Neural progenitor cell (in vitro differentiated cells): ENCODE data around the gene TMEM117. TPM values are rescaled to one million over a fixed set of nuclear protein-coding genes. Genes with fewer than 3 reads are reported as not detected.

Source experiments
- DNase-seq: peaks from one replicate; pipeline ENCODE4 v3.0.0-alpha.2; 2016; ENCODE audit warnings: low spot score
- H2AFZ ChIP-seq: fragments of 200-600 bp; sonication (generic); replicated peaks from 2 replicates; pipeline ENCODE4 v1.6.1; 2016; ENCODE audit warnings: antibody characterized with exemption
- H3F3A ChIP-seq: fragments of 200-600 bp; sonication (generic); 2 replicates; pipeline ENCODE4 v1.6.1; 2016; ENCODE audit warnings: antibody characterized with exemption, low read depth
- H3K27ac ChIP-seq: fragments of 200-600 bp; sonication (generic); 2 replicates; pipeline ENCODE4 v1.5.1; 2016; ENCODE audit warnings: mild to moderate bottlenecking
- H3K27me3 ChIP-seq: fragments of 200-600 bp; sonication (generic); 2 replicates; pipeline ENCODE4 v1.6.1; 2016; ENCODE audit warnings: mild to moderate bottlenecking, moderate library complexity
- H3K36me3 ChIP-seq: fragments of 200-600 bp; sonication (generic); 2 replicates; pipeline ENCODE4 v1.5.1; 2016
- H3K4me1 ChIP-seq: fragments of 200-600 bp; sonication (generic); 2 replicates; pipeline ENCODE4 v1.6.1; 2016; ENCODE audit warnings: mixed run types
- H3K4me2 ChIP-seq: fragments of 200-600 bp; sonication (generic); 2 replicates; pipeline ENCODE4 v1.6.1; 2016
- H3K4me3 ChIP-seq: fragments of 200-600 bp; sonication (generic); 2 replicates; pipeline ENCODE4 v1.5.1; 2016
- H3K79me2 ChIP-seq: fragments of 200-600 bp; sonication (generic); 2 replicates; pipeline ENCODE4 v1.6.1; 2016; ENCODE audit warnings: low read depth
- H3K9ac ChIP-seq: fragments of 200-600 bp; sonication (generic); 2 replicates; pipeline ENCODE4 v1.6.1; 2016
- H3K9me3 ChIP-seq: fragments of 200-600 bp; sonication (generic); 2 replicates; pipeline ENCODE4 v1.5.1; 2016; ENCODE audit warnings: low read depth
- H4K20me1 ChIP-seq: fragments of 200-600 bp; sonication (generic); 2 replicates; pipeline ENCODE4 v1.6.1; 2016; ENCODE audit warnings: low read depth
- H3K27ac Mint-ChIP-seq: 3 replicates; pipeline ENCODE4 v1.8.0; 2021; ENCODE audit warnings: mixed read lengths
- H3K27me3 Mint-ChIP-seq: 2 replicates; pipeline ENCODE4 v1.8.0; 2022; ENCODE audit warnings: low read depth, mild to moderate bottlenecking, inconsistent platforms, moderate library complexity, mixed read lengths; ENCODE audit not compliant: insufficient read depth
- H3K36me3 Mint-ChIP-seq: 3 replicates; pipeline ENCODE4 v1.8.0; 2021; ENCODE audit warnings: mixed read lengths
- H3K4me1 Mint-ChIP-seq: 3 replicates; pipeline ENCODE4 v1.8.0; 2021; ENCODE audit warnings: mixed read lengths
- H3K4me3 Mint-ChIP-seq: 3 replicates; pipeline ENCODE4 v1.8.0; 2021; ENCODE audit warnings: mild to moderate bottlenecking, moderate library complexity, mixed read lengths
- H3K9me3 Mint-ChIP-seq: 3 replicates; pipeline ENCODE4 v1.8.0; 2020; ENCODE audit warnings: mixed read lengths
- EZH2 ChIP-seq: fragments of 200-600 bp; sonication (generic); IDR thresholded peaks from 2 replicates; pipeline ENCODE4 v1.6.1; 2017; ENCODE audit warnings: antibody characterized with exemption, mild to moderate bottlenecking, moderate library complexity
- EZH2phosphoT487 ChIP-seq: fragments of 200-600 bp; sonication (generic); IDR thresholded peaks from 2 replicates; pipeline ENCODE4 v1.6.1; 2017; ENCODE audit warnings: antibody characterized with exemption
- total RNA-seq: library from RNA; depleted of rRNA; stranded (reverse); fragments of >200 nt; gene quantifications from 2 replicates; pipeline ENCODE4 v1.2.3, GENCODE V29; 2015; ENCODE audit warnings: low replicate concordance
- TF ChIP-seq, protein P1 (sequence below): fragments of 200-600 bp; sonication (generic); IDR thresholded peaks from 2 replicates; pipeline ENCODE4 v1.5.1; 2017; ENCODE audit warnings: antibody characterized with exemption, mild to moderate bottlenecking

The TMEM117 gene
- total RNA-seq, 1 donor from 2014 or later, result 1.6 TPM

DNA sequence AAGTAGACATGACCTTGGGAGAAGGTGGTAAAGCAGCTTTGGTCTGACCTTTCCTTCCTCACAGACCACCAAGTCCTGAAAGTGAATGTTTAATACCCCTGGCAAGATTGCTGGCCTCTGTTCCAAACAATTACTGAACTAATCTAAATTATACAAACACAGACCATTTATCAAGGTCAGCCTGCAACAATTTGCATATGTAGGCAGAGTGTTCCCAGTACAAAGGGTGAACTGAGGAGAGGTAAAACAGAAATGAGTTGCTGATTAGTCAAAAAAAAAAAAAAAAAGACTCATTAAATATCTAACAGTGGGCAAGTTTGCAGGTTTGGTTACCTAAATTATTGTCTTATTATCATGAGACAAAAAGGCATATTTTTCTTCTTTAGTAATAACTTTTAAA, 506.5 kb downstream of the TMEM117 start:
- no peak for DNase-seq
- no peak overlapping the region for H3K4me3 ChIP-seq
- no peak overlapping the region for H3K27ac Mint-ChIP-seq
- H3K36me3 ChIP-seq, result no peaks in the 10 kb centered on the region
- H3K4me1 Mint-ChIP-seq, result peaks cover 8% of the 10 kb centered on the region
- no peaks in the 10 kb centered on the region for H3K36me3 Mint-ChIP-seq
- no peak overlapping the region for H3K9ac ChIP-seq
- no peaks in the 10 kb centered on the region for H3K4me1 ChIP-seq
- no peaks in the 10 kb centered on the region for H3K27me3 Mint-ChIP-seq
- H4K20me1 ChIP-seq, result no peaks in the 10 kb centered on the region
- no peaks in the 10 kb centered on the region for H3K27me3 ChIP-seq
- H3K4me2 ChIP-seq, result no peak overlapping the region
- no peak overlapping the region for H3K4me3 Mint-ChIP-seq
- no peak overlapping the region for H2AFZ ChIP-seq
- H3K9me3 Mint-ChIP-seq, result no peaks in the 10 kb centered on the region
- H3K9me3 ChIP-seq, result no peaks in the 10 kb centered on the region
- no peaks in the 10 kb centered on the region for H3F3A ChIP-seq
- H3K79me2 ChIP-seq, result no peaks in the 10 kb centered on the region
- H3K27ac ChIP-seq, result no peak overlapping the region
- TF ChIP-seq, protein P1, sequence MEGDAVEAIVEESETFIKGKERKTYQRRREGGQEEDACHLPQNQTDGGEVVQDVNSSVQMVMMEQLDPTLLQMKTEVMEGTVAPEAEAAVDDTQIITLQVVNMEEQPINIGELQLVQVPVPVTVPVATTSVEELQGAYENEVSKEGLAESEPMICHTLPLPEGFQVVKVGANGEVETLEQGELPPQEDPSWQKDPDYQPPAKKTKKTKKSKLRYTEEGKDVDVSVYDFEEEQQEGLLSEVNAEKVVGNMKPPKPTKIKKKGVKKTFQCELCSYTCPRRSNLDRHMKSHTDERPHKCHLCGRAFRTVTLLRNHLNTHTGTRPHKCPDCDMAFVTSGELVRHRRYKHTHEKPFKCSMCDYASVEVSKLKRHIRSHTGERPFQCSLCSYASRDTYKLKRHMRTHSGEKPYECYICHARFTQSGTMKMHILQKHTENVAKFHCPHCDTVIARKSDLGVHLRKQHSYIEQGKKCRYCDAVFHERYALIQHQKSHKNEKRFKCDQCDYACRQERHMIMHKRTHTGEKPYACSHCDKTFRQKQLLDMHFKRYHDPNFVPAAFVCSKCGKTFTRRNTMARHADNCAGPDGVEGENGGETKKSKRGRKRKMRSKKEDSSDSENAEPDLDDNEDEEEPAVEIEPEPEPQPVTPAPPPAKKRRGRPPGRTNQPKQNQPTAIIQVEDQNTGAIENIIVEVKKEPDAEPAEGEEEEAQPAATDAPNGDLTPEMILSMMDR, result no peak
- TF ChIP-seq EZH2 (no peak), EZH2phosphoT487 (no peak)

DNA sequence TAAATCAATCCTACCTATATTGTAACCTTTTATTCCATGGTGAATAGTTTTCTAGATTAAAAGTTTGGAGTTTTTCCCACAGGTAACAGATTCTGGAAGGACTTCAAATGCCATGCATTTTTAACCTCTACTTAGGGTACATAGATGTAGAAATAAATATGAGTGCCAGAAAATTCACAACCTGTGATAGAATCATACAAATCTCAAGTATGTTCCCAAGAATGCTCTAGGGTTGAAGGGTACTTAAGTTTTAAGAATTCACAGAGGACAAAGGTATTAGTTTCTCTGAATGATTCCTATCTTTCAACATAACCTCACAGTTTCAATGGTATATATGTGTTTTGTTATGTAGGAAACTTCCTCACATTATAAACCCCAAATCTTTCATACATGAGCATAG, 511.3 kb downstream of the TMEM117 start:
- no peaks in the 10 kb centered on the region for H4K20me1 ChIP-seq
- H3K4me1 Mint-ChIP-seq, result peaks cover 7% of the 10 kb centered on the region
- H2AFZ ChIP-seq, result no peak overlapping the region
- no peak overlapping the region for H3K27ac Mint-ChIP-seq
- no peak overlapping the region for H3K27ac ChIP-seq
- no peaks in the 10 kb centered on the region for H3K9me3 ChIP-seq
- DNase-seq, result no peak
- no peaks in the 10 kb centered on the region for H3K9me3 Mint-ChIP-seq
- H3K4me1 ChIP-seq, result no peaks in the 10 kb centered on the region
- TF ChIP-seq, protein P1, result no peak
- TF ChIP-seq EZH2phosphoT487 (no peak), EZH2 (no peak)
- no peaks in the 10 kb centered on the region for H3K36me3 ChIP-seq
- H3K79me2 ChIP-seq, result no peaks in the 10 kb centered on the region
- H3K36me3 Mint-ChIP-seq, result no peaks in the 10 kb centered on the region
- no peaks in the 10 kb centered on the region for H3K27me3 Mint-ChIP-seq
- H3F3A ChIP-seq, result no peaks in the 10 kb centered on the region
- H3K27me3 ChIP-seq, result no peaks in the 10 kb centered on the region
- no peak overlapping the region for H3K4me2 ChIP-seq
- no peak overlapping the region for H3K4me3 ChIP-seq
- H3K9ac ChIP-seq, result no peak overlapping the region
- H3K4me3 Mint-ChIP-seq, result no peak overlapping the region

DNA sequence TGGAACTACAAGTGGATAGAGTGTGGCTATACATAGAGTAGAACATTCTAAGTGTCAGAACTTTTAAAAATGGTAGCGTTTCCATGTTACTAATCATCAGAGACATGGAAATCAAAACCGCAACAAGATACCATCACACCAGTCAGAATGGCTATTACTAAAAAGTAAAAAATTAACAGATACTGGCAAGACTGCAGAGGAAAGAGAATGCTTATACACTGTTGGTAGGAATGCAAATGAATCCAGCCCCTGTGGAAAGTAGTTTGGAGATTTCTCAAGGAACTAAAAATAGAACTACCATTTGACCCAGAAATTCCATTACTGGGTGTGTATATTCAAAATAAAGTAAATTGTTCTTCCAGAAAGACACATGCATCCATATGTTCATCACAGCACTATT, 521.6 kb downstream of the TMEM117 start:
- DNase-seq, result no peak
- Histone ChIP-seq H3K36me3 (no peaks in the 10 kb centered on the region), H3K4me3 (no peak overlapping the region), H3K27ac (no peak overlapping the region), H3K27me3 (no peaks in the 10 kb centered on the region), H2AFZ (no peak overlapping the region), H4K20me1 (no peaks in the 10 kb centered on the region), H3F3A (no peaks in the 10 kb centered on the region), H3K9me3 (no peaks in the 10 kb centered on the region), H3K4me1 (no peaks in the 10 kb centered on the region), H3K79me2 (no peaks in the 10 kb centered on the region), H3K4me2 (no peak overlapping the region), H3K9ac (no peak overlapping the region)
- Mint-ChIP-seq H3K27me3 (no peaks in the 10 kb centered on the region), H3K9me3 (peaks cover 3% of the 10 kb centered on the region), H3K27ac (no peak overlapping the region), H3K4me3 (no peak overlapping the region), H3K36me3 (no peaks in the 10 kb centered on the region), H3K4me1 (no peaks in the 10 kb centered on the region)
- TF ChIP-seq, protein P1, result no peak
- TF ChIP-seq EZH2phosphoT487 (no peak), EZH2 (no peak)

DNA sequence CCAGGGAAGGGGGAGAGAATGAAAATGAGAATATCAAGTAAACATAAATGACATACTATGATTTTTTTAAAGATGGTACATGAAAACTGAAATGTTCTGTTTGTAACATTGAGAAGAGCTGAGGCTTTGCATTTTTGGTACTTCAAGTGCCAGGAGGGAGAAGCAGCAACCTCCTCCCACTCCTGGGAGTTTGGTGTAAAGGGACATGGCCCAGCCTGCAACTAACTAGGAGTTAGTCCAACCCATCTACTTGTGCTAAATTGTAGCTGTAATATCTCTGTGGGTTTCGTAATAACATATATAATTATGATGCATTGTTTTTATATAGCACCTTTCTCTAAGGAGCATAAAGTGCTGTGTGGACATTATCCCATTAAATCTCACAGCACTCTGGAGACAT, 522.8 kb downstream of the TMEM117 start:
- Histone ChIP-seq H3K9ac (no peak overlapping the region), H3K79me2 (no peaks in the 10 kb centered on the region), H4K20me1 (no peaks in the 10 kb centered on the region), H3F3A (no peaks in the 10 kb centered on the region), H2AFZ (no peak overlapping the region), H3K27ac (no peak overlapping the region), H3K4me1 (no peaks in the 10 kb centered on the region), H3K4me3 (no peak overlapping the region), H3K4me2 (no peak overlapping the region), H3K27me3 (no peaks in the 10 kb centered on the region), H3K36me3 (no peaks in the 10 kb centered on the region), H3K9me3 (no peaks in the 10 kb centered on the region)
- Mint-ChIP-seq H3K27me3 (no peaks in the 10 kb centered on the region), H3K36me3 (no peaks in the 10 kb centered on the region), H3K4me3 (no peak overlapping the region), H3K4me1 (no peaks in the 10 kb centered on the region), H3K27ac (no peak overlapping the region), H3K9me3 (peaks cover 3% of the 10 kb centered on the region)
- DNase-seq, result no peak
- TF ChIP-seq EZH2, result no peak
- no peak for TF ChIP-seq EZH2phosphoT487
- TF ChIP-seq, protein P1, result no peak
